HUES64 (cell line): ENCODE data around the gene IL2RG.

Experiments
- H3K27ac ChIP-seq: 2 replicates; pipeline ENCODE4 v1.7.0; 2013; ENCODE audit warnings: low read depth, low read length, inconsistent platforms
- H3K27me3 ChIP-seq: 2 replicates; pipeline ENCODE4 v1.6.1; 2013; ENCODE audit warnings: mild to moderate bottlenecking, low read length; ENCODE audit not compliant: insufficient read depth
- H3K36me3 ChIP-seq: 2 replicates; pipeline ENCODE4 v1.6.1; 2013; ENCODE audit warnings: mild to moderate bottlenecking, low read length; ENCODE audit not compliant: insufficient read depth
- H3K4me1 ChIP-seq: 2 replicates; pipeline ENCODE4 v1.6.1; 2013; ENCODE audit warnings: mild to moderate bottlenecking, low read length, moderate library complexity; ENCODE audit not compliant: insufficient read depth
- H3K4me3 ChIP-seq: 2 replicates; pipeline ENCODE4 v1.5.1; 2013; ENCODE audit warnings: mild to moderate bottlenecking, low read length, moderate library complexity
- H3K9ac ChIP-seq: 2 replicates; pipeline ENCODE4 v1.6.1; 2013; ENCODE audit warnings: mild to moderate bottlenecking, low read depth, low read length
- H3K9me3 ChIP-seq: 2 replicates; pipeline ENCODE4 v1.6.1; 2013; ENCODE audit warnings: low read depth, low read length; ENCODE audit not compliant: insufficient read depth
- WGBS: fragments of 150-250, 120-280 bp; methylation state at CpG from one replicate; pipeline ENCODE4 v1.1.7; 2013; ENCODE audit warnings: missing lambda C conversion rate; 5-methylcytosine and 5-hydroxymethylcytosine counted together

Gene IL2RG

DNA sequence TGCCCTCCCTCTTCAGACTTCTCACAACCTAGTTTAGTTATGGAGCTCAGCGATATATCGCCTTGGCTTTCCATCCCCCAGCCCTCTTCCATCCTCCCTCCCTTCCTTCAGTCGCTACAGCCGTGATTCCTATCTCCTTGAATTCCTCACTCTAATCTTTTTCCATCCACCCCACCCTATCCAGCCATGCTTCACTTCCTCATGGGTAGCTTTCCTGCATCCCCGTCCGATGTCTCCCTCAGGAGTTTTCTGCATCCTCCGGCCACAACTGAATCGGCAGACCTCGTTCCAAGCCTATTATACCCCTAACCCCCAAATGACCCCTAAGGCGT lies 43.7 kb downstream of the IL2RG start:
- peak overlapping the region; percentile 77 for H3K27ac ChIP-seq
- no peaks in the 10 kb centered on the region for H3K27me3 ChIP-seq
- no peaks in the 10 kb centered on the region for H3K9me3 ChIP-seq
- peak overlapping the region; percentile 86 for H3K4me3 ChIP-seq
- WGBS: under 1% methylated on average over 10 of the region's 10 CpGs
- H3K36me3 ChIP-seq: peaks cover 4% of the 10 kb centered on the region
- no peaks in the 10 kb centered on the region for H3K4me1 ChIP-seq
- H3K9ac ChIP-seq: peak overlapping the region; percentile 81

DNA sequence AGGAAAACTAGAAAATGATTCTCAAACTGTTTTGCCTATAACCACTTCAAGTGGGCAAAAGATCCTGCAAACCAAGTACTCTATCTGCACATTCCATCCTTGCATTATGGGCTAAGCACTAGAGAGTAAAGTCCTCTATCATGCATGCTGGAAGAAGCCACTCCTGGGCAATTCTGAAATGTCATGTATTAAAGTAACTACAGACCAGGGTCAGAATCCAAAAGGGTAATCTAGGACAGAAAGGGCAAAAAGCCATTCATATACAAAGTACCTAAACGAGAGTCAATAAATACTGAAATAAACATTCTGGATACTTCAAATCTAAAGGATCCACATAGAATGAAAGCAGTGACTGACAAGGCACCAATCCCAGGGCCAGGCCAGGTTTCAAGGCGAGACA lies 44.3 kb downstream of the IL2RG start:
- no peak overlapping the region for H3K27ac ChIP-seq
- peak overlapping the region; percentile 86 for H3K4me3 ChIP-seq
- WGBS: 27% methylated on average over 2 of the region's 2 CpGs
- H3K9ac ChIP-seq: peak overlapping the region; percentile 81; the same call in 1 of the 2 replicates
- H3K9me3 ChIP-seq: no peaks in the 10 kb centered on the region
- H3K27me3 ChIP-seq: no peaks in the 10 kb centered on the region
- peaks cover 6% of the 10 kb centered on the region for H3K36me3 ChIP-seq
- no peaks in the 10 kb centered on the region for H3K4me1 ChIP-seq

DNA sequence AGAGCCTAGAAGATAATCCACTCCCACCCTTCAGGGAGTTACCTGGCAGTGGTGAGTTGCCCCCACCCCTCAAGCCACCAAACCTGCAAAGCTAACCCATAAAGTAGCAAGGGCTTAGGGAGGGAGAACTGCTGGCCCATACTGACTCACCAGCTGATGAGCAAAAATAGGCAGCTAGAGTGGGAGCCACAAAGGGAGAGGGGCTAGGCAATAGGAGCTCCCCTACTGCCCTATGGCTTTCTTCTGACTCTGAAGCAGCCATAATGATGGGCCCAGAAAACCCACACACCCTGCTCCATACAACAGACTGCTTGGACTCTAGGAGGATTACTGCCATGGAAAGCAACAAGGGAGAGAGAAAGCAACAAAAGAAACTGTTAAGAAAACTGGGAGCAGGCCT lies 51.2 kb downstream of the IL2RG start:
- Histone ChIP-seq H3K9me3 (no peaks in the 10 kb centered on the region), H3K9ac (no peak overlapping the region), H3K36me3 (peaks cover 46% of the 10 kb centered on the region), H3K4me3 (no peak overlapping the region), H3K4me1 (no peaks in the 10 kb centered on the region), H3K27ac (no peak overlapping the region), H3K27me3 (no peaks in the 10 kb centered on the region)

DNA sequence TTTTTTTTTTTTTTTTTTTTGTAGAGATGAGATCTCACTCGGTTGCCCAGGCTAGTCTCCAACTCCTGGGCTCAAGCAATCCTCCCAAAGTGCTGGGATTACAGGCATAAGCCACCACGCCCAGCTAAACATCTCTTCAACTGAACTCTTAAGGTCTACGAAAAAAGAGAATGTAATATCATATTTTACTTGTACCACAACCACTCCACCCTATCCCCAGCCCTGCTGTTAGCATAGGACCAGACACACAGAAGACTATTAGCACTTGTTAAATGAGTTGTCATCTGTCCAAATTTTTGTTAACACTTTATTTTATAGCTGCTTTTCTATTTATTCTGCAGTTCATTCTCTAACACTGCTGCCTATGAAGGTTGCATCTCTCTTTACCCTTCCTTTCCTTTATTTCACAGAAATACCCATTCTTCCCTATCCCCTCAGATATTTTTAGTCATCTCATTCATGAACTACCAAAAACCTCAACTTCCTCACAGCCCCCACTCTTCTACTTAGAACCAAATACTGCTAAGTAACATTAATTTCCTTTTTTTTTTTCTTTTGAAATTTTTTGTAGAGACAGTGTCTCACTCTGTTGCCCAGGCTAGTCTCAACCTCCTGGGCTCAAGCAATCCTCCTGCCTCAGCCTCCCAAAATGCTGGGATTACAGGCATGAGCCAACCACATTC lies 53.4 kb downstream of the IL2RG start:
- H3K27ac ChIP-seq: no peak overlapping the region
- H3K4me1 ChIP-seq: no peaks in the 10 kb centered on the region
- WGBS: 96% methylated on average over 3 of the region's 3 CpGs
- no peak overlapping the region for H3K4me3 ChIP-seq
- H3K9ac ChIP-seq: no peak overlapping the region
- H3K9me3 ChIP-seq: no peaks in the 10 kb centered on the region
- H3K27me3 ChIP-seq: no peaks in the 10 kb centered on the region
- peaks cover 45% of the 10 kb centered on the region for H3K36me3 ChIP-seq
